Measurements from ENCODE around the gene ZNF366.

ZNF366 gene

DNA sequence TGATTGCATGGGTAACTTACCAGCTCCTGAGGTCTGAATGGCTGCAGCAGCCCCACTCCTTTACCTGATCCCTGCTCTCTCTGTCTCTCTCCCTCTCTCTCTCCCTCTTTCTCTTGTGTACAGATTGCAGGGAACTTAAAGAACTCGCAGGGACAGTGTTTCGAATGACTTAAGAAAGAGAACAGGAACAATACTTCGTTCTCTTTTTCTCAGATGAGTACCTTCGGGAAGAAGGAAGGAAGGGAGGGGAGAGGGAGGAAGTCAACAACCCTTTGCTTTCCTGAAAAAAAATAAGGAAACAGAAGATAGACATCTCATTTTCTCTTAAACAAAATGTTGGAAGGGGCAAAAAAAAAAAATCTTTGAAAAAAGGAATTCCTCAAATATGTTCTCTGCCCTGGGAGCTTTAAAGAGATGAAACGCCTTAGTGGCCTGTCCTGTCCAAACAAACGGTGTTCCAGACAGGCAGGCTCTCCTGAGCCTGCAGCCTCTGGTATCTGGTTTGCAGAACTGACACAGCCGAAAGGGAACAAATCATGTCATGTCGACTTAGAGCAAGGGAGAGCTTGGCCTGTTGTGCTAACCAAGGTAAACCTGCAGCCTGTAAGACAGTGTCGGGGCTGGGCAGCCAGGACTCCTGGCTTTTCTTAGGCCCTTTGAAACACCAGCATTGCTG lies at the start of gene ZNF366:
Gene ZNF366, minus strand, starts transcription at position 180 of the 676 bp plus-strand sequence. CDS start 45,914 bp downstream, outside the sequence.
- no peak for DNase-seq (ENCODE audit: low read depth)

DNA sequence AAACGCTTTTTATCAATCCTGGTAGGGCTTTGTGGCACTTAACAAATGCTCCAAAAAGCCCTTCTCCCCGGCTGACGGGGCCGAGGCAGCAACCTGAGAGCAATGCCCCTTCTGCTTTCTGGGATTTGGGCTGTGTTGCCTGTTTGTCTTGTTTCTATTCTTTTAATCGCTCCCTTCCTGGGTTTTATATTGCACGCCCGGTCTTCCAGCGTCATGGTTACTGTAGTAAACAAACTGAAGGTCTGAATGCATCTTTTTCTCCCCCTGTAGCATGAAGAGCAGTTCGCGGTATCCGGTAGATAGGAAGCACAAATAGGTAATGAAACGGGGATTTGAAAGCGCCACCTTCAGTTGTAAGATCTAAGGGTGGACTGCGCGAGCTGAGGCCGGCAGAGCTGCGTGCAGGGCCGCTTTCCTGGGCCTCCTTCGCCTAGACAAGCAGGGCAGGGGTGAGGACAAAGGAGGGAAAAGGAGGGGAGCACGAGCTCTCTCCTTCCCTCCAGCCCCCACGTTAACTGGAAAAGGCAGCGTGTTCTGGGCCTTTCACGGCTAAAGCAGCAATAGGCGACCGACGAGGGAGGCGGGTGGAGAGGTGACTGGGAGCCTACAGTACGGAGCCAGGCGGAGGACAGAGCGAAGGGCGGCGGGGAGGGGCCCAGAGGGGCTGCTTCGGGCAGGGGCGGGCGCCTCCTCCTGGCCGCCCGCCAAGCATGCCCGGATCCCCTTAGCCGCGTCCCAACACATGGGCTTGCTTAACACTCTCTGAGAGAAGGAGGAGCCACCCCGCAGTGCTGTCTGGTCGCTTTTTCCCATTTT lies 49.3 kb upstream of the ZNF366 start:
- DNase-seq (ENCODE audit: low read depth), result no peak

DNA sequence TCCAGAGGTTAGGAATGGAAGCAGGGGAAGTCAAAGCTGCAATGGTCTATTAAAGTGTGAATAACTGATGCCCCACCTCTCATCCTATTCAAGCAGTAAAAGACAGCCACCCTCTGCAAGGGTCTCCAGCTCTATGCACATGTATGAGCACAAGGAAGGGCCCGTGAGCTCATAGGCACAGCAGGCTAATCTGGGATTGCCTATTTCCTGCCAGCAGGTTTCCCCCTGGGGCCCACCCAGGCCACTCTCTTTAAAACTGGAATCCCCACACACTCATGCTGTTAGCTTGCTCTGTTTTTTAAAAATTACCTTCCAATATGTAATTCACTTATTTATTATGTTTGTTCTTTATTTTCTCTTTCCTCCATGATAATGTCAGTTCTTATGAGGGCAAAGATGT lies 48.7 kb upstream of the ZNF366 start:
- DNase-seq (ENCODE audit: low read depth), result no peak

DNA sequence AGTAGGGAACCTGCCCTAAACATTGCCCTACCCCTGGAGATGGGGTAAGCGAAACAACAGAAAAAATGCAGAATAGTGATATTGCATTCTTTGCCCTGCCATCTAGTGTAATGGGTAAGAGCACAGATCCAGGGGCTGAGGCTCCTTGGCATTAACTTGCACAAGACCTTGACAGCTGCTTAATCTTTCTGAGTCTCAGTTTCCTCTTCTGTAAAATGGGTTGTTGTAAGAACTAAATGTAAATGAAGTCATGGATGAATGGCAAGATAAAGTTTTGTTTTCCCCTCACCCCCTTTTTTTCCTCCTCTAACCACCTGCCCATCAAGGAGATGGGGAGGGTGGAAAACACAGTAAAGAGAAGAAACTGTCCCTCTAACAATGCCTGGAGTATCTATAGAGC lies 47.7 kb upstream of the ZNF366 start:
- no peak for DNase-seq (ENCODE audit: low read depth)

DNA sequence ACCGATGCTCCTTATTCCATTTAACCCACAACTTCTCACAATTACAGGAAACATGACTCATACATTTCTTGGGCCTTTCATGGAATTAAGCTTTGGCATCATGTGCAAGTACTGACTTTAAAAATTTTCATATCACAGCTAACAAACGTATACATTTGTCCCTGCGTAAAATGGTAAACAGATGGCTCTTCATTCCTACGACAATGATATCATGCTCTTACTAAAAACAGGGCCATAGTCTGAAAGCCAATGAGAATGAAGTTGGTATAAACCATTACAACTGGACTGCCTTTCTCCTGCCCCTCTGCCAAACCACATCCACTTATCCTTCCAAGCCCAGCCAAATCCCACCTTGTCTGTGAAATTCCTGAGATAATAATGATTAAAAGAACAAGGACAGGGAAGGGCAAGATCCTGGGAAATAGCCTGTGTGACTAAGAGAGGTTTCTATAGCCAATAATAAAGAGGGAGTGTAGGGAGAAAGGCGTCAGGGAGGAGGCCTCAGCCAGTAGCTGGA lies 44.9 kb upstream of the ZNF366 start:
- no peak for DNase-seq (ENCODE audit: low read depth)

DNA sequence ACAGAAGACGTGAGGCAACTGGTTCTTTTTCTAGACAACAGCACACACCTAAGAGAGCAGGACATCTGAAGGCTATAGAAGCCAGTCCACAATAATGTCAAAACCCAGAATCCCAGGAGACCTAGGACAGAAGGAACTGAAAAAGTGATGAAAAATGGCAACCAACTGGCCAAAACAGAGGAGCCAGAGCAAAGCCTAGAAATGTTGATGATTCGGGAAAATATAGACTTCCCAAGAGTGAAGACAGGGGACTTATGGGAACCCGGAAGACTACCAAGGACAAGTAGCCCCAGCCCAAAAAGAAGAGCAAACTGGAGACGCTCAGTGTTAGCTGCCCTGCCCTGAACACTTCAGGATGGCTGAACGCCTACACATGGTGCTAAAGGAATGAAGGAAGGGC lies 43.4 kb upstream of the ZNF366 start:
- DNase-seq (ENCODE audit: low read depth), result no peak

DNA sequence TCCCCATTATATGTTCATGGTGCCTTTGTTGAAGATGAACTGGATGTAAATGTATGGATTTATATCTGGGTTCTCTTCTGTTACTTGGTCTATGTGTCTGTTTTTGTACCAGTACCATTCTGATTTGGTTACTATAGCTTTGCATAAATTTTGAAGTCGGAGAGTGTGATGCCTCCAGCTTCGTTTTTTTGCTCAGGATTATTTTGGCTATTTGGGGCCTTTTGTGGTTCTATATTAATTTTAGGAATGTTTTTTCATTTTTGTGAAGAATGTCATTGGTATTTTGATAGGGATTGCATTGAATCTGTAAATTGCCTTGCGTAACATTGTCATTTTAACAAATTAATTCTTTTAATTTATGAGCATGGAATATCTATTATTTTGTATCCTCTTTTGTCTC lies 36.6 kb upstream of the ZNF366 start:
- no peak for DNase-seq (ENCODE audit: low read depth)

DNA sequence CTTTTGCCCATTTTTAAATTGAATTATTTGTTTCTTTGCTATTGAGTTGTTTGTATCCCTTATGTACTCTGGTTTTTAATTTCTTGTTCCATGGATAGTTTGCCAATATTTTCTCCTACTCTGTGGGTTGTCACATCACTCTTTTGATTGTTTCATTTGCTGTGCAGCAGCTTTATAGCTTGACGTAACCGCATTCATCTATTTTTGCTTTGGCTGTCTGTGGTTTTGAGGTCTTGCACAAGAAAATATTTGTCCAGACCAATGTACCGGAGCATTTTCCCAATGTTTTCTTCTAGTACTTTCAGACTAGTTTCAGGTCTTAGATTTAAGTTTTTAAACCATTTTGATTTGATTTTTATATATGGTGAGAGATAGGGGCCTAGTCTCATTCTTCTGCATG lies 36.2 kb upstream of the ZNF366 start:
- DNase-seq (ENCODE audit: low read depth), result no peak

DNA sequence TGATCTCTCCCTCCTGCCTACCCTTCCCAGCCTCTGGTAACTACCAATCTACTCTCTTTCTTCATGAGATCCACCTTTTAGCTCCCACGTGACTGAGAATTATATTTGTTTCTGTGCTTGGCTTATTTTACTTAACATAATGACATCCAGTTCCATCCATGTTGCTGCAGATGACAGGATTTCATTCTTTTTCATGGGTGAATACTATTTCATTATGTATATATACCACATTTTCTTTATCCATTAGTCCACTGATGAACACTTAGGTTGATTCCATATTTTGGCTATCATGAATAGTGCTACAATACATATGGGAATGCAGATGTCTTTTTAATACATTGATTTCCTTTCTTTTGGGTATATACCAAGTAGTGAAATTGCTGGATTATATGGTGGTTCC lies 35.5 kb upstream of the ZNF366 start:
- DNase-seq (ENCODE audit: low read depth), result no peak

- no peak for DNase-seq (ENCODE audit: low read depth)
Measured at GRCh38 chr5:72541501-72542225, 34.5 kb upstream of the ZNF366 start.

DNA sequence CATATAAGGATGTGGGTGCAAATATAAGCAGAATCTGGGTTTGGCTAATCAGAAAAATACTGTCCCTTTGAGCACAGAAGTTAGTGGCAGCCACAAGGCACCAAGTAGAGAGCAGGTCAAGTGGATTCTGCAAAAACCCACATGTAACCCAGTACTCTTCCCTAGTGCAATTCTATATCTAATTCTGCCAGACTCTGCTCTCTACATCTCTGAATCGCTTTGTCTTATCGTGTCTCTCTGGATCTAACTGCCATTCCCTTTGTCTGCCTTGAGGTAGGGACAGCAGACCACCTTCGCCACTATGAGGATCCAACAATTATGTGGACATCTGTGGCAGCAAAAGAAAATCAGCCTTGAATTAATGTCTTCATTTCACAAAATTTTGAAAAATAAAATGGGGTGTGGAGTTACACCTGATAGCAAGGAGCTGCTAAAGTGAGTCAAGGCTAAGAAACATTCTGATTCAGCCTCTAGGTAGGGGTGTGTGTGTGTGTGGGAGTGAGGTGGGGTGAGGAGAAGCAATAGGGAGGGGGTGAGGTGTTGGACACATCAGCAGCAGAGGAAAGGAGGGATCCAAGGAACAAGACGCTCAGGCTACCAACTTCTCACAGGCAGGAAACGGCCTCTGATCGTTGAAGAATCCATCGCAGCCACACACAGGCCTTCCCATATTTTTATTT lies 33.7 kb upstream of the ZNF366 start:
- no peak for DNase-seq (ENCODE audit: low read depth)

DNA sequence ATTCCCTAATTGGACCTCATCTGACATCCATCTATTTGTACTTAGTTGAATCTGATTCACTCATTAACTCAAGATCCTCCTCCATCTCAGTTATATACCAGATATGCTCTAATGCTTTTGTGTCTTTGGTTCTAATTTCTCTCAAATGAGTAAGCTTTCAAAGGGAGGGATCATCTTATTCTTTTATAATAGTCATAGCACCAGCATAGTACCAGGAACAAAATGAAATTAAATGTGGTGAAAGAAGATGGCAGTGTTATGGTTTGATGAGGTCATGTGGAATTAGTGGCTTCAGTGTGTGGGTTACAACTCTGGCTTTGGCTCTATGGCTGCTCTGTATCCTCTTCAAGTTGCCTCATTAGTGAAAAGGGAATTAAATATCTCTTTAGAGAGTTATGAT lies 32.5 kb upstream of the ZNF366 start:
- no peak for DNase-seq (ENCODE audit: low read depth)

- no peak for DNase-seq (ENCODE audit: low read depth)
Measured at GRCh38 chr5:72539038-72539437, 31.8 kb upstream of the ZNF366 start.

GRCh38 chr5:72537166-72537565 lies 30.0 kb upstream of the ZNF366 start:
- no peak for DNase-seq (ENCODE audit: low read depth)

- DNase-seq (ENCODE audit: low read depth), result no peak
Measured at GRCh38 chr5:72531496-72532190, 24.4 kb upstream of the ZNF366 start.

DNA sequence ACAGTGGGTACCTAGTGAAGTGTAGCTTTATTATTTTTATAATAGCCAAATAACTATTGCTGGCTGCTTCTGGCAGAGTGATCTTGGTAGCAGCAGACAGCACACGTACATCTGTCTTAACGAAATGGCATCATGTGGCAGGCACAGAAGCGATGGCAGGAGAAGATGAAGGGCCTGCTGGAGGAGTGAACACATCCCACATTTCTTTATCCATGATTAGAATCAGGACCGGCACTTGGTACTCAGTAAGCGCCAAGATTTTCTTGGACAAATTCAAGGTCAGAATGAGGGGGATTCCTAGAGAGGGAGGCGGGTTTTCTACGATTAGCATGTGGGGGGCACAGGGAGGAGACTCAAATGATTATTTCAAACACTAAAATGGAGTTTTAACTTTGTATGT lies 23.0 kb upstream of the ZNF366 start:
- DNase-seq (ENCODE audit: low read depth), result no peak

GRCh38 chr5:72529383-72529782 lies 22.2 kb upstream of the ZNF366 start:
- no peak for DNase-seq (ENCODE audit: low read depth)

DNA sequence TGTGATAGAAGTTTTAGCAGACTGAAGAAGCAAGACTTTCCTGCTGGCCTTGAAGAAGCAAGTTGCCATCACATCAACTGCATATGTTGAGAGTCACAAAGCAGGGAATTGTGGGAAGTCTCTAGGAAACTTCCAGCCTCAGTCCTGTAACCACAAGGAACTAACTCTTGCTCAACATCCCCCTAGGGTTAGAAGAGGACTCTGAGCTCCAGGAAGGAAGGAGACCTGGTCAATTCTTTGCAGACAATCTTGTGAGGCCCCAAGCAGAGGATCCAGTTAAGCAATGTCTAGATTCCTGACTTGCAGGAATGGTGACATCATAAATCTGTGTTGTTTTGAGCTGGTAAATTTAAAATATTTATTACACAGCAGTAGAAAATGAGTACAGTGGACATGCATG lies 18.6 kb upstream of the ZNF366 start:
- no peak for DNase-seq (ENCODE audit: low read depth)

- DNase-seq (ENCODE audit: low read depth), result no peak
Measured at GRCh38 chr5:72523960-72524582, 16.9 kb upstream of the ZNF366 start.

- no peak for DNase-seq (ENCODE audit: low read depth)
Measured at GRCh38 chr5:72522607-72523006, 15.4 kb upstream of the ZNF366 start.

- DNase-seq (ENCODE audit: low read depth), result no peak
Measured at GRCh38 chr5:72519111-72519510, 11.9 kb upstream of the ZNF366 start.

Measured in activated gamma-delta T cell treated with anti-CD3 and anti-CD28 coated beads, Interleukin-2, amount 50 U/mL, for 16 hours (primary cell).